Upper lobe of right lung (tissue), 1 donor: ENCODE results near the gene RBMS3. TPM values are rescaled to one million over a fixed set of nuclear protein-coding genes. Genes with fewer than 3 reads are reported as not detected.
A peak's percentile ranks its signal among the peaks of the same experiment; 100 is the strongest.

ENCODE experiments used
- ATAC-seq: fragments of 200-7000 bp; cut with Tn5 transposase; one replicate; pipeline ENCODE4 v1.9.1; 2020; ENCODE audit warnings: mild to moderate bottlenecking, moderate library complexity
- DNase-seq: peaks from one replicate; pipeline ENCODE4 v3.0.0-alpha.2; 2020
- H3K27ac ChIP-seq: fragments of 200-600 bp; one replicate; pipeline ENCODE4 v1.8.0; 2022
- H3K27me3 ChIP-seq: fragments of 200-600 bp; one replicate; pipeline ENCODE4 v1.8.0; 2022; ENCODE audit warnings: mild to moderate bottlenecking
- H3K36me3 ChIP-seq: fragments of 200-600 bp; one replicate; pipeline ENCODE4 v1.8.0; 2022
- H3K4me1 ChIP-seq: fragments of 200-600 bp; one replicate; pipeline ENCODE4 v1.8.0; 2022
- H3K4me3 ChIP-seq: fragments of 200-600 bp; one replicate; pipeline ENCODE4 v1.8.0; 2022; ENCODE audit warnings: mild to moderate bottlenecking
- H3K9me3 ChIP-seq: fragments of 200-600 bp; one replicate; pipeline ENCODE4 v1.8.0; 2022
- intact Hi-C: fragments of 100-400 bp; cut with DNase I; formaldehyde crosslinking; loops from one replicate; pipeline ENCODE4 v1.11.0; 2022
- total RNA-seq: library from RNA; stranded (reverse); fragmentation: NEBNext Ultra II Directional; extraction: Animal tissue kit (Norgen Biotek cat#: 25700); gene quantifications from one replicate; pipeline ENCODE4 v1.2.1, GENCODE V29; 2021
- TF ChIP-seq, protein P1 (sequence below): fragments of 200-600 bp; IDR thresholded peaks from one replicate; pipeline ENCODE4 v1.8.0; 2022; ENCODE audit warnings: antibody characterized with exemption
- donor health status: DM: no; HTN: yes; CAD: no; lungs with severe emphysema.

The RBMS3 gene
- total RNA-seq, 1 donor from 2014 or later = 85.9 TPM

DNA sequence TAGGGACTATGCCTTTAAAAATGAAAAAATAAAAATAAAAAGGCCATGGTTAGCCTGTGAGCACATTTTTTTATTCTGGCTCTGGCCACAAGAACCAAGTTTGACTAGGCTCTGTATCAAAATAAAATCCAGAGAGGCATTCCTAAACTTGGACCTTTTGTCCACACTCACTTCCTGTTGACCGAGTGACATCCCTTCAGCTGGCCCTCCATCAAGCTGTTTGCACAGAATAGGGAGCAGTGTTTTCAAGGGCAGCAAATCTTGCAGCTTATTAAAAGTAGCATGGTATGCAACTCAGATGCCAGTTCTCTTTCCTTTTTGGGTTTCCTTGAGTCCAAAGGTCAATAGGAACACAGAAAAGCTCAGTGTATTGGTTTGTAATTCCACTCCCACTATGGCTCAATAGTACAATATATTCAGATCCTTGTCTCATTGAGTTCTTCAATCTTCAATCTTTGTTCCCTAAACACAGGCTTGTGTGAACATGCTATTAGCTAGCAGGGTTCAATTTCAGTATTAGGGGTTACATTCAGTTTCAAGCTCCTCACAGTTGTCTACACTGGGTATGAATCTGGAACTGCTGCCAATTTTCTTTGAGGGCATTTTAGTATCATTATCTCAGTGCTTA is 244.5 kb downstream of the RBMS3 start:
- Histone ChIP-seq H3K27ac (peak overlapping the region; percentile 58), H3K27me3 (no peaks in the 10 kb centered on the region), H3K9me3 (no peaks in the 10 kb centered on the region), H3K36me3 (no peaks in the 10 kb centered on the region), H3K4me3 (no peak overlapping the region), H3K4me1 (peaks cover 36% of the 10 kb centered on the region)
- ATAC-seq (peak; percentile 86), DNase-seq (no peak)
- intact Hi-C loops = no loop called here
- TF ChIP-seq, protein P1, sequence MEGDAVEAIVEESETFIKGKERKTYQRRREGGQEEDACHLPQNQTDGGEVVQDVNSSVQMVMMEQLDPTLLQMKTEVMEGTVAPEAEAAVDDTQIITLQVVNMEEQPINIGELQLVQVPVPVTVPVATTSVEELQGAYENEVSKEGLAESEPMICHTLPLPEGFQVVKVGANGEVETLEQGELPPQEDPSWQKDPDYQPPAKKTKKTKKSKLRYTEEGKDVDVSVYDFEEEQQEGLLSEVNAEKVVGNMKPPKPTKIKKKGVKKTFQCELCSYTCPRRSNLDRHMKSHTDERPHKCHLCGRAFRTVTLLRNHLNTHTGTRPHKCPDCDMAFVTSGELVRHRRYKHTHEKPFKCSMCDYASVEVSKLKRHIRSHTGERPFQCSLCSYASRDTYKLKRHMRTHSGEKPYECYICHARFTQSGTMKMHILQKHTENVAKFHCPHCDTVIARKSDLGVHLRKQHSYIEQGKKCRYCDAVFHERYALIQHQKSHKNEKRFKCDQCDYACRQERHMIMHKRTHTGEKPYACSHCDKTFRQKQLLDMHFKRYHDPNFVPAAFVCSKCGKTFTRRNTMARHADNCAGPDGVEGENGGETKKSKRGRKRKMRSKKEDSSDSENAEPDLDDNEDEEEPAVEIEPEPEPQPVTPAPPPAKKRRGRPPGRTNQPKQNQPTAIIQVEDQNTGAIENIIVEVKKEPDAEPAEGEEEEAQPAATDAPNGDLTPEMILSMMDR = no peak

DNA sequence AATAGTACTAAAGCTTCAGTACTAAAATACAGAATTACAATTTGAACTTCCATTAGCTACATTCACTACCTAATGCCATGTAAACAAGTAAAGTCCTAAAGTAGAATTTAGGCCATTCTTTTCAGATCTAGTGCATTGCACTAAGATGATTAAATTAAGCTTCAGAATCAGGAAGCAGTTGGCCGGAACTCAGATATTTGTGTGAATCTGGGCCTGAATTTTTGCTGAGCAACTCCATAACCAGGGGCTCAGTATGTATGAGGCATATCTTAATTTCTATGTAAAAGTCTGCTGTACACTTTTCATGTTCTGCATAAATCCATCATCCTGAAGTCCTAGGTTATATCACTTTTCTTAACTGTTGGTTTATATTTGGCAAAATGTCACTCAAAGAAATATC is 246.4 kb downstream of the RBMS3 start:
- no peaks in the 10 kb centered on the region for H3K36me3 ChIP-seq
- no peak overlapping the region for H3K4me3 ChIP-seq
- peak overlapping the region; percentile 1 for H3K27ac ChIP-seq
- intact Hi-C loops = no loop called here
- TF ChIP-seq, protein P1 = no peak
- DNase-seq (no peak), ATAC-seq (no peak)
- no peaks in the 10 kb centered on the region for H3K9me3 ChIP-seq
- no peaks in the 10 kb centered on the region for H3K27me3 ChIP-seq
- H3K4me1 ChIP-seq = peaks cover 30% of the 10 kb centered on the region

DNA sequence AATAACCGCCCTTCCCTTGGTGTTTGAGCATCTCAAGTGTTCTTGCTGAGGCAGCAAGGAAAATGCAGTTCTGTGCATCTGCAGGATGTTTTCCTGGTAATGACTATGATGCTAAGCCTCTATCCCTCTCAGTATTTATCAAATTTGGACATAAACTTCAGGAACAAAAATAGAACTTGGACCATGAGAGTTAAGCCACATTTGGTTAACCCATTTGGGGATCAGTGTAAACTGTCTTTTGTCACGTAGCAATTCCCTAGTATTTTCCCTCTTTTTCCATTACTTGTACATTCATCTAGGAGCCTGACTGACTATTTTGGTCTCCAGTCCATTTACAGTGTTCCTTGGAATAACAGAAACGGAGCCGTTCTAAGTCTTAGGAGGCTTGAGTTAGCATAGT is 250.8 kb downstream of the RBMS3 start:
- Histone ChIP-seq H3K27ac (no peak overlapping the region), H3K9me3 (no peaks in the 10 kb centered on the region), H3K4me1 (peaks cover 18% of the 10 kb centered on the region), H3K36me3 (no peaks in the 10 kb centered on the region), H3K4me3 (no peak overlapping the region), H3K27me3 (no peaks in the 10 kb centered on the region)
- intact Hi-C loops = no loop called here
- TF ChIP-seq, protein P1 = no peak
- ATAC-seq = no peak
- no peak for DNase-seq

DNA sequence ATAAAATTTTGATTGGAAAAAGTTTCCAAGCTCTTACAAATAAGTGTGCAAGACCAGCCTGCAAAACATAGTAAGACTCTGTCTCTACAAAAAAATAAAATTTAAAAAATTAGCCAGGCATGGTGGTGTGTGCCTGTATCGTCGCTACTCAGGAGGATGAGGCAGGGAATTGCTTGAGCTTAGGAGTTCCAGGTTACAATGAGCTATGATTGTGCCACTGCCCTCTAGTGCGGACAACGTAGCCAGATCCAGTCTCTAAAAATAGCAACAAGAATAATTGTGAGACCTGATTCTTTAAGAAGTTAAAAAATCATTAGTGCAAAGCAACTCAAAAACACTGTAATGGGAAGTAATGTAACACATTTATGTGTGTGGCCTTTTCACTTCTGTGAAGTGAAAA is 251.6 kb downstream of the RBMS3 start:
- TF ChIP-seq, protein P1 = no peak
- H3K9me3 ChIP-seq = no peaks in the 10 kb centered on the region
- H3K4me1 ChIP-seq = peaks cover 20% of the 10 kb centered on the region
- H3K27ac ChIP-seq = no peak overlapping the region
- ATAC-seq (no peak), DNase-seq (no peak)
- no peak overlapping the region for H3K4me3 ChIP-seq
- no peaks in the 10 kb centered on the region for H3K36me3 ChIP-seq
- H3K27me3 ChIP-seq = no peaks in the 10 kb centered on the region
- intact Hi-C loops = no loop called here

DNA sequence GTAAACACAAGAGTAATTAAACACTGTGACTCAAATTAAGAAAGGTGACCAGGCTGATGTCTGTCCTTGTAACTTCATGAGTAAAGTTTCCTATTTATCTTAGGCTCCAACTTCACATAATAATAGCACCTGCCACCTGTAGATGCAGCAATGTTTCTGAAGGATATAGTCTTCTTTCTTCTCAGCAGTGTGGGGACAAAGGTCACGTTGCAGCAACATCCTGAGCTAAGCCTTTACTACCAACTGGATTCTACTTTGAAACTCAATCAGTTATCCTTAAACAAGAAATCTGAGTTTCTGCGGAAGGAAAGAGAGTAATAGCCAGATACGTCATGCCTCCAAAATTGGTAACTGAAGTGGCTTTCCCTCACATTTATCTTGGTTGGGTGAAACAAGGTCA is 253.1 kb downstream of the RBMS3 start:
- no peak for ATAC-seq
- Histone ChIP-seq H3K36me3 (no peaks in the 10 kb centered on the region), H3K9me3 (no peaks in the 10 kb centered on the region), H3K27me3 (no peaks in the 10 kb centered on the region), H3K4me3 (no peak overlapping the region), H3K4me1 (peaks cover 28% of the 10 kb centered on the region), H3K27ac (no peak overlapping the region)
- TF ChIP-seq, protein P1 = no peak
- intact Hi-C loops = no loop called here
- no peak for DNase-seq
